ENCODE measurements around the gene C19orf25. TPM values are rescaled to one million over a fixed set of nuclear protein-coding genes. Genes with fewer than 3 reads are reported as not detected.
"Not testable (repeated sequence)": the region's sequence is repeated elsewhere in the genome, so short reads cannot be mapped to it uniquely, and the experiment has no call there.

C19orf25 gene
- total RNA-seq, 1 donor from 2014 or later: 29.7 TPM

DNA sequence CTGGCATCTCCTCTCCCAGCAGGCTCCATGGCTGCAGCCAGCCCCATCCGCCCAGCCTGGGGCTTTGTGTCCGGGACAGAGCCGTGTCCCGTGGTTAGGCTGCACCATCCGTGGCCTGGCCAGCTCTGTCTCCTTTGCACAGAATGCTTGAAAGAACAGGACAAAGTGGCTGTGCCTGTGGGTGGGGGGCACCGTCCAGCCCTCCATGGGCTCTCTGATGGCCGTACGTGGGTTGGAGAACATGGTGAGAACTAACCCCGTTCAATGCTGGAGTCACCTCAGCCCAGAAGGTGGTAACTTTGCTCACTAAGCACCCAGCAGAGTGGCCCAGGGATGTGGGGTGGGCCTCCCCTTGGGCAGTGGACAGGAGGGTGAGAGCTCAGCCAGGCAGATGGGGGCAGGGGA, 38.0 kb downstream of the C19orf25 start:
- H3K9me3 Mint-ChIP-seq (ENCODE audit: unreplicated experiment): no peaks in the 10 kb centered on the region
- H3K27me3 Mint-ChIP-seq (ENCODE audit: unreplicated experiment): peaks cover 5% of the 10 kb centered on the region
- peak overlapping the region; percentile 73 for H3K4me3 Mint-ChIP-seq (ENCODE audit: unreplicated experiment)
- DNase-seq (ENCODE audit: low spot score): no peak
- peaks cover 21% of the 10 kb centered on the region for H3K36me3 Mint-ChIP-seq (ENCODE audit: low read depth, unreplicated experiment)
- H3K4me1 Mint-ChIP-seq (ENCODE audit: unreplicated experiment): peaks cover 7% of the 10 kb centered on the region
- H3K27ac Mint-ChIP-seq (ENCODE audit: unreplicated experiment): no peak overlapping the region
- TF ChIP-seq, protein P1, sequence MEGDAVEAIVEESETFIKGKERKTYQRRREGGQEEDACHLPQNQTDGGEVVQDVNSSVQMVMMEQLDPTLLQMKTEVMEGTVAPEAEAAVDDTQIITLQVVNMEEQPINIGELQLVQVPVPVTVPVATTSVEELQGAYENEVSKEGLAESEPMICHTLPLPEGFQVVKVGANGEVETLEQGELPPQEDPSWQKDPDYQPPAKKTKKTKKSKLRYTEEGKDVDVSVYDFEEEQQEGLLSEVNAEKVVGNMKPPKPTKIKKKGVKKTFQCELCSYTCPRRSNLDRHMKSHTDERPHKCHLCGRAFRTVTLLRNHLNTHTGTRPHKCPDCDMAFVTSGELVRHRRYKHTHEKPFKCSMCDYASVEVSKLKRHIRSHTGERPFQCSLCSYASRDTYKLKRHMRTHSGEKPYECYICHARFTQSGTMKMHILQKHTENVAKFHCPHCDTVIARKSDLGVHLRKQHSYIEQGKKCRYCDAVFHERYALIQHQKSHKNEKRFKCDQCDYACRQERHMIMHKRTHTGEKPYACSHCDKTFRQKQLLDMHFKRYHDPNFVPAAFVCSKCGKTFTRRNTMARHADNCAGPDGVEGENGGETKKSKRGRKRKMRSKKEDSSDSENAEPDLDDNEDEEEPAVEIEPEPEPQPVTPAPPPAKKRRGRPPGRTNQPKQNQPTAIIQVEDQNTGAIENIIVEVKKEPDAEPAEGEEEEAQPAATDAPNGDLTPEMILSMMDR (IDR thresholded peaks at IDR 0.05; ENCODE audit: unreplicated experiment): no peak

DNA sequence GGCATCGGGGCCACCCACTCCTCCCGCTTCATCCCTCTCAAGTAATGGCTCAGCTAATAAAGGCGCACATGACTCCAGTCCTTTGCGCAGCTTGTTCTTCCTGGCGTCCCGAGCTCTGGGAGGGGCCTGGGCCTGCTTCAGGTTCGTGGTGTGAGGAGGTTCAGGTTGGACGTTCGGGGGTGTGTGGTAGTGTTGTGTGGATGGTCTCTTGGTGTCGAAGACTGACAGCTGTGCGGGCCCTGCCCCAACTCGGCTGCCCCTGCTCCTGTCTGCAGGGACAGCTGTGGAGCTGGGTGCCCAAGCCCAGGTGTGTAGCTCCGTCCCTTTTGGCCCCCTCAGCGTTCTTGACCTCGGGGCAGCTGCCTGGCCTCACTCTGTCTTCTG, 38.6 kb downstream of the C19orf25 start:
- H3K27ac Mint-ChIP-seq (ENCODE audit: unreplicated experiment): peak overlapping the region; percentile 52
- H3K4me1 Mint-ChIP-seq (ENCODE audit: unreplicated experiment): peaks cover 7% of the 10 kb centered on the region
- H3K36me3 Mint-ChIP-seq (ENCODE audit: low read depth, unreplicated experiment): peaks cover 23% of the 10 kb centered on the region
- DNase-seq (ENCODE audit: low spot score): no peak
- TF ChIP-seq, protein P1 (IDR thresholded peaks at IDR 0.05; ENCODE audit: unreplicated experiment): no peak
- peaks cover 5% of the 10 kb centered on the region for H3K27me3 Mint-ChIP-seq (ENCODE audit: unreplicated experiment)
- H3K9me3 Mint-ChIP-seq (ENCODE audit: unreplicated experiment): no peaks in the 10 kb centered on the region
- H3K4me3 Mint-ChIP-seq (ENCODE audit: unreplicated experiment): peak overlapping the region; percentile 73

DNA sequence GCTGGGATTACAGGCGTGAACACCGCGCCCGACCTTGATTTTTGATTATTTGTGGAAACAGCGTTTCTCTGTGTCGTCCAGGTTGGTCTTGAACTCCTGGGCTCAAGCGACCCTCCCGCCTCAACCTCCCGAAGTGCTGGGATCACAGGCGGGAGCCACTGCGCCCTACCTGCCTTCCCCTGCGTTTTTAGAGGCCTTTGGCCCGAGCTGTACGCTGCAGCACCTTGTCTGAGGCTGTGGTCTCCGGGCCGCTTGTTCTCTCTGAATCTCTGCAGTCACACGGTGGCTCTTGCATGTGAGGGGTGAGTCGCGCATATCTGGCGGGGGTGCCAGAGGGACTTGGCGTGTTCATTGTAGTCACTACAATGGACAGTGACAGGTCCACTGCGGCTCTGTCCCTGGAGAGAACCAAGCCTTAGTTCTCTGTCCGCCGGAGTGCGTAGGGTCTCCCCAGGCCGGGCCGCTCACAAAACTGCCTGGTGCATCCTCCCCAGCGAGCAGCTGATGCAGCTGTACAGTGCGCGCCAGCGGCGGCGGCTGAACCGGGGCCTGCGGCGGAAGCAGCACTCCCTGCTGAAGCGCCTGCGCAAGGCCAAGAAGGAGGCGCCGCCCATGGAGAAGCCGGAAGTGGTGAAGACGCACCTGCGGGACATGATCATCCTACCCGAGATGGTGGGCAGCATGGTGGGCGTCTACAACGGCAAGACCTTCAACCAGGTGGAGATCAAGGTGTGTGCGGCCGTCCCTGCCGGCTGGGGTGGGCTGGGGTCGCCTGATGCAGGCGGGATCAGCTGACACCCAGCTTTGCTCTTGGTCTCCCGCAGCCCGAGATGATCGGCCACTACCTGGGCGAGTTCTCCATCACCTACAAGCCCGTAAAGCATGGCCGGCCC, 39.2 kb downstream of the C19orf25 start:
- Mint-ChIP-seq H3K4me3 (ENCODE audit: unreplicated experiment) (peak overlapping the region; percentile 96), H3K27ac (ENCODE audit: unreplicated experiment) (peak overlapping the region; percentile 61), H3K36me3 (ENCODE audit: low read depth, unreplicated experiment) (peaks cover 28% of the 10 kb centered on the region)
- not testable (repeated sequence) for H3K4me1 Mint-ChIP-seq (ENCODE audit: unreplicated experiment); H3K9me3 Mint-ChIP-seq (ENCODE audit: unreplicated experiment); H3K27me3 Mint-ChIP-seq (ENCODE audit: unreplicated experiment); DNase-seq (ENCODE audit: low spot score)

DNA sequence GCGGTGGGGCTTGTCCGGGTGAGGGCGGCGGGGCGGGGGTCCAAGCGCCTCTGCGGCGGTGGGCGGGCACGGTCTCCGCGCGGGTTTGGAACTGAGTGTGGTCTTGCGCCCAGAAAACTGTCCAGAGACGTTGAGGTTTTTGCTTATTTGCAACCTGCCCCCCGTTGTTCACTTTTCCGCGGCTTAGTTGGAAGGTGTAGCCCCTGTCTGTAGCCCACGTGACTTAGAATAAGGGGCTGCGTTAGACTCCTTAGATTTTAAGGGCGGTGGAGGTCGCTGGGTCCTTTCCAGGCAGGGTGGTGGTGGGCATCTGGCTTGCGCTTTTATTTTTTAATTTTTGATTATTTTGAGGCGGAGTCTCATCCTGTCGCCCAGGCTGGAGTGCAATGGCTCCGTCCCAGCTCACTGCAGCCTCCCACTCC, 40.1 kb downstream of the C19orf25 start:
- Mint-ChIP-seq H3K4me3 (ENCODE audit: unreplicated experiment) (peak overlapping the region; percentile 96), H3K4me1 (ENCODE audit: unreplicated experiment) (peaks cover 3% of the 10 kb centered on the region), H3K27me3 (ENCODE audit: unreplicated experiment) (peaks cover 5% of the 10 kb centered on the region), H3K27ac (ENCODE audit: unreplicated experiment) (peak overlapping the region; percentile 52), H3K36me3 (ENCODE audit: low read depth, unreplicated experiment) (peaks cover 28% of the 10 kb centered on the region), H3K9me3 (ENCODE audit: unreplicated experiment) (no peaks in the 10 kb centered on the region)
- no peak for DNase-seq (ENCODE audit: low spot score)
- TF ChIP-seq, protein P1 (IDR thresholded peaks at IDR 0.05; ENCODE audit: unreplicated experiment): no peak

DNA sequence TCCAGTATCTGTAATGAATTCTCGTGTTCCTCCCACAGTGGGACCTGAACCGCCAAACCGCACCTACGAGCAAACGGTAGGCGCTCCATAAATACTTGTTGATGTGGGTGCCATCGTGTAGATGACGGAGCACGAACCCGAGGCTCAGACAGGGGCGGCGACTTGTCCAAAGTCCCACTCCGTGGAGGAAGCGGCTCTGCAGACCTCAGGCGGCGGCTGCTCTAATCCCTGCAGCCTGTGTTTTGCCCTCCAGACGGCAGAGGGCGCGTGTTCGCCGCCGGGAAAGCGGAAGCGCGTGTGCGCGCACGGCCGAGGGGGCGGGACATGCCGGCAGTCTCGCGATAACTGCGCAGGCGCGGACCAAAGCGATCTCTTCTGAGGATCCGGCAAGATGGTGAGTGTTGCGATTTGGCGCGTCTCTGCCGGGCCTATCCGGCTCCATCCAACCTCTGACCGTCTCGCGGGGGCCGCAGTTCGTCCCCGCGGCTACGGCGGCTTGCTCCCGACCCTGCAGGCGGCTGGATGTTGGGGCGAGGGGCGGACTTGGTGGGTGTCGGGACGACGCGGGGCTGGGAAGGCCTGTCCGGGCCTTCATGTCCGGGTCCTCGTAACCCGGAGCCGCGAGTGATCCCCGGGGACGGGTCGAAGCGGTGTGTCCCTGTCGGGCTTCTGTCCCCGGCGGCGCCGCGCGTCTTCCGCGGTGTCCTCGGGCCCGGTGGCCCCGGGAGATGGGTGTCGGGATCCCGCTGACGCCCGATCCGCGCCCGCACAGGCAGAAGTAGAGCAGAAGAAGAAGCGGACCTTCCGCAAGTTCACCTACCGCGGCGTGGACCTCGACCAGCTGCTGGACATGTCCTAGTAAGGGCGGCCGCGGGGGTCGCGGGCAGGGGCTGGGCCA, 40.7 kb downstream of the C19orf25 start, which contains the start of gene RPS15:
RPS15 (plus strand) TSS at position 362 of the 898 bp plus-strand sequence; CDS start at position 392, 30 bp downstream.
- Mint-ChIP-seq H3K4me1 (ENCODE audit: unreplicated experiment) (peaks cover 3% of the 10 kb centered on the region), H3K9me3 (ENCODE audit: unreplicated experiment) (no peaks in the 10 kb centered on the region), H3K4me3 (ENCODE audit: unreplicated experiment) (peak within 1 kb of the TSS; percentile 96), H3K27ac (ENCODE audit: unreplicated experiment) (peak within 1 kb of the TSS; percentile 95), H3K36me3 (ENCODE audit: low read depth, unreplicated experiment) (peaks cover 28% of the 10 kb centered on the region), H3K27me3 (ENCODE audit: unreplicated experiment) (peaks cover 5% of the 10 kb centered on the region)
- DNase-seq (ENCODE audit: low spot score): peak; percentile 97
- TF ChIP-seq, protein P1 (IDR thresholded peaks at IDR 0.05; ENCODE audit: unreplicated experiment): peak; percentile 90

Measured in endothelial cell (in vitro differentiated cells).